HG03342 (cell line): ENCODE results near the gene OR52A1.

Experiments
- ATAC-seq: cut with Tn5 transposase; IDR thresholded peaks from one replicate; pipeline ENCODE4 v1.9.1; 2021; ENCODE audit warnings: mild to moderate bottlenecking, moderate library complexity; ENCODE audit not compliant: unreplicated experiment

Gene OR52A1

GRCh38 chr11:5136261-5136660, 18.3 kb downstream of the OR52A1 start:
- ATAC-seq: no peak

- ATAC-seq: no peak
Observed at GRCh38 chr11:5131584-5132335, 22.8 kb downstream of the OR52A1 start.

- ATAC-seq: no peak
Observed at GRCh38 chr11:5129457-5129877, 25.1 kb downstream of the OR52A1 start.

- no peak for ATAC-seq
Observed at GRCh38 chr11:5124891-5125620, 29.5 kb downstream of the OR52A1 start.

DNA sequence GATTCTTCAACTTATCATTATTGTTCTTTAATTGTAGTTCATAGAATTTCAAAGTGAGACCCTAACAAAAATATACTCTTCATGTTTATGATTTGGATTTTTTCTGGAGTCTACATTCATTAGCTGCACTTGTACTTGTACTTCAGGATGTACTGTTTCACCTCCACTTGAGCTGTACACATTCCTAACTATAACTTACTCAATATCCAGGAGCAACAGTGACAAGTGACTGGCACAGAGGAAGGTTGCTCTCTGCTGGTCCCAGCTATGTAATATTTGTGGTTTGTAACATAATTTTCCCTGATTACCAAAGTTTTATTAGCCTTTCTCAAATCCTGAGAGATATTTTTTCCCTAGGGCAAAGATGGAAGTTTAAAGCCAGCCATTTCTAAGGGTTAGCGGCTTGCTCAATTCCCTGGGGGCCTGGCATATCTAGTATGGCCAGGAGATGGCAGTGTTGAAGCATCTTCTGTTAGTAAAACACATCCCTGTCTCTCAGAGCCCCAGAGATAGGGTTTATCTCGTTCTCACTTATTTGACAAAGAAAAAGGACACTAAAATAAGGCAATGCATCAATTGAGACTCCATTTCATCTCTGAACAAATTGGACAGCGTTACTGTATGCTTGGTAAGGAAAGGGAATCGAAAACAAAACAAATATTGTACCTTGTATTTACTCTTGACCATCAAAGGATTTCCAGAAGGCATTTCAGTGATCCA, 30.6 kb downstream of the OR52A1 start:
- peak; percentile 93 for ATAC-seq

DNA sequence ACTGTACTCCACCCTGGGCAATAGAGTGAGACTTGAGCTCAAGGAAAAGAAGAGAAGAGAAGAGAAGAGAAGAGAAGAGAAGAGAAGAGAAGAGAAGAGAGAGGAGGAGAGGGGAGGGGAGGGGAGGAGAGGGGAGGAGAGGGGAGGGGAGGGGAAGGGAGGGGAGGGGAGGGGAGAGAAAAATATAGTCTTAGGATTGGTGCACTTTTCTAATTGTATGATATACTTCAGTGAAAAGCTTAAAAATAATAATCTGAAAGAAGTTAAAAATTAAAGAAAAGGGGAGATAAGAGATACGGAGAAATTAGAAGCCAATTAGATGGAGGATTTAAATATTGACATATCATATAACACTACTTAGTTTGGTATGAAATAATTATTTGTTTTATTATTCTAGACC, 35.7 kb downstream of the OR52A1 start:
- no peak for ATAC-seq

GRCh38 chr11:5117588-5117987, 37.0 kb downstream of the OR52A1 start:
- ATAC-seq: no peak

DNA sequence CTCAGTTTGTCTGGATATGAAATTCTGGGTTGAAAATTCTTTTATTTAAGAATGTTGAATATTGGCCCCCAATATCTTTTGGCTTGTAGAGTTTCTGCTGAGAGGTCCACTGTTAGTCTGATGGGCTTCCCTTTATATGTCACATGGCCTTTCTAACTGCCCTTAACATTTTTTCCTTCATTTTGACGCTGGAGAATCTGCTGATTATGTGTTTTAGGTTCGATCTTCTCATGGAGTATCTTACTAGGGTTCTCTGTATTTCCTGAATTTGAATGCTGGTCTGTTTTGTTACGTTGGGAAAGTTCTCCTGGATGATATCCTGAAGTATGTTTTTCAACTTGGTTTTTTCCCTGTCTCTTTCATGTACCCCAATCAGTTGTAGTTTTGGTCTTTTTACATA, 39.2 kb downstream of the OR52A1 start:
- ATAC-seq: no peak

DNA sequence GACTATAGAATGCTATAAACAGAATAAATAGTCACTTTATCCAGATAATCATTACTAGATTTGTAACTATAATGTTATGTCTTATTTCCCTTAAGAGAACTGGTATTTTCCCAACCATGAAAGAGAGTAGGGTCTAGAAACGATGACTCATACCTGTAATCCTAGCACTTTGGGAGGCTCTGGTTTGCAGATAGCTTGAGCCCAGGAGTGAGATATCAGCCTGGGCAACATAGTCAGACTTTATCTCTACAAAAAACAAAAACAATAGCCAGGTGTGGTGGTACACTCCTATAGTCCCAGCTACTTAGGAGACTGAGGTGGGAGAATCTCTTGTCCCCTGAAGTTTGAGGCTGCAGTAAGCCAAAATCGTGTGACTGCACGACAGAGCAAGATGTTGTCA, 47.3 kb downstream of the OR52A1 start:
- ATAC-seq: no peak

DNA sequence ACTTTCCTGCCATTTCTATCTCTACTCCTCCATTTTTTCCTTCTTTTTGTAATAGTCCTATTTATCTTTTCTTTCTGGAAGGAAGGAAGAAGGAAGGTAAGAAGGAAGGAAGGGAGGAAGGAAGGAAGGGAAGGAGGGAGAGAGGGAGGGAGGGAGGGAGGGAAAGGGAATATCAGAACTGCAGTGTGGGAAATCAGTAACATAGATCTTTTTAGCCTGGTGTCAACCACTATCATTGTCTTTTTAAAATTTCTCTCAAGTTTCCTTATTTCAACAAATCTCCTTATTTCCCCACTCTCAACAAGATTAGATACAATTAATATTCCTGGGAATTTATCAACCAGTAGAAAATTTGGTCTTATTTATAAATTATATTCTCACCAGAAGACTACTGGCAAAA, 51.5 kb downstream of the OR52A1 start:
- no peak for ATAC-seq

DNA sequence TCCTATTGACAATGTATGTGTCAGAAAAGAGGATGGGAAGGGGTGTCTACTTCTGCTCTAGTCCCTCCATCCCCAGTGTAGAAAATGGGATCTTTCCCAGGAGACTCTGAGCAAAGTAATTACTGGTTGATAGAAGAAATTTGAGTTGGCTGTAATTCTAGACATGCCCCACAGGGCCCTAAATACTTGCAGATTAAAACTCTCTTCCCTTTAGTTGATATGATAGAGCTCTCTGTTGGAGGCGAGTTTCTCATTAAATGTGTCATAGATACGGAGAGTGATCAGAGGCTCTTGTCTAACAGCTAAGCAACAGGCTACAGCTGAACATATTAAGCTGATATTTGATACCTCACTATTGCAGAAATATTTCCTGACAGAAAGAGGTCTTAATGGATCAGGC, 52.3 kb downstream of the OR52A1 start:
- ATAC-seq: no peak

DNA sequence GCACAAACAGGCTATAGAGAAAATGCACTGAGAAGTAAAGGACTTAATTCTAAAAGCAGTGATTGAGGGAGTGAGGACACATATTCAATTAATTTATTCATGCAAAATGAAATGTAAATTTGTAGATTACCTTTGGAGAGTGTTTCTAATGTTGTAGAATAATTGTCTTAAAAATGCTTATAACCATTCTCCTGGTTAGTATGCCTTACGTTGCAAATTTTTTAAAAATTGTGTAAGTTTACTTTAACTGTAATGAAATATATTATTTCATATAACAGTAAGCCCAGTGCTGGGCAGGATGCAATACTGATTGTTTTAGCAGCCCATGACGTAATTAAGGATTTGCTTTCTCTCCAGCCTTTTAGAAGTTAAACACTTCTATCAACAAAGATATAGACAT, 58.5 kb downstream of the OR52A1 start:
- no peak for ATAC-seq
